Keratinocyte (primary cell): ENCODE results near the gene ABCB9.

Source experiments
- EZH2 ChIP-seq: IDR thresholded peaks from one replicate; pipeline ENCODE4 v1.6.1; 2012; ENCODE audit warnings: inconsistent platforms, mild to moderate bottlenecking, low read length, moderate library complexity
- TF ChIP-seq, protein P1 (sequence below), 3 experiments: IDR thresholded peaks in 1 of 3; conservative IDR thresholded peaks in 1 of 3; optimal IDR thresholded peaks in 1 of 3; 2 replicates in 2 of 3; 3 replicates in 1 of 3; pipeline versions ENCODE3 to v1.5.1; 2011; ENCODE audit warnings: low read length in 3 of 3, mild to moderate bottlenecking in 3 of 3, moderate library complexity in 2 of 3, control low read depth in 1 of 3, inconsistent platforms in 1 of 3; ENCODE audit not compliant: insufficient read depth in 2 of 3; ENCODE audit errors: extremely low read depth in 1 of 3

DNA sequence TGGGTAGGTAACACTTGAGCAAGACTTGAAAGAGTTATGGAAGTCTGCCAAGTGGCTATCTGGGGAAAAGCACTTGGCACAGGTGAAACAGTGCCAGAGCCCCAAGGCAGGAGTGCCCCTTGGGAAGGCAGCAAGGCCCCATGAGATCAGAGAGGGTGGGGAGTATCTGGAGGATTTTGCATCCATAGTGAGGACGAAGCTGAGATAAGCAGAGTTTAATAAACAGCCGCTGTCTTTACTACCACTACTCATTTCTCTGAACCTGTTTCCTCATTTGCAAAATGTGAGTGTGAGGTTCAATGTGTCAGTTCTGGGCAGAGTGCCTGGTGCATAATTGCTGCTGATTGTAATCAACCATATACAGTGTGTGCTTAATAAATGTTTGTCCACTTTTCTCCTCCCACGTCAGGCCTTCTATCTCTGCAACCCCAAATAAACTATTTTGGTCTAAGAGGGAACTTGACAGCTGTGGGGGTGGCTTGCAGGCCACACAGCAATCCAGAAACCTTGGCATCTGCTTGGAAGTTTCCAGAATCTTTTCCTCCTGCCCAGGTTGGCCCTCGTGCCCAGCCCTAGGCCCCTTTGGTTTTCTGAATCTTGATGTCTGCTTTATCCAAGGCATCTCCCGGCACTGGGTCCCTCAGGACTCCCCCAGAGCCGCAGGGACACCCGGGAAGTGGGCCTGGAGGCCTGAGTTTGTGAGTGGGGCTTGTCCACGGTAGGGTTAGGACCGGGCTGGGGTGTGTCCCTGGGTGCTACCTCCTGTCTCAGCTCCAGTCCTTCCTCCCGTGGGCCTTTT is 4.5 kb downstream of the ABCB9 start:
- TF ChIP-seq, protein P1, sequence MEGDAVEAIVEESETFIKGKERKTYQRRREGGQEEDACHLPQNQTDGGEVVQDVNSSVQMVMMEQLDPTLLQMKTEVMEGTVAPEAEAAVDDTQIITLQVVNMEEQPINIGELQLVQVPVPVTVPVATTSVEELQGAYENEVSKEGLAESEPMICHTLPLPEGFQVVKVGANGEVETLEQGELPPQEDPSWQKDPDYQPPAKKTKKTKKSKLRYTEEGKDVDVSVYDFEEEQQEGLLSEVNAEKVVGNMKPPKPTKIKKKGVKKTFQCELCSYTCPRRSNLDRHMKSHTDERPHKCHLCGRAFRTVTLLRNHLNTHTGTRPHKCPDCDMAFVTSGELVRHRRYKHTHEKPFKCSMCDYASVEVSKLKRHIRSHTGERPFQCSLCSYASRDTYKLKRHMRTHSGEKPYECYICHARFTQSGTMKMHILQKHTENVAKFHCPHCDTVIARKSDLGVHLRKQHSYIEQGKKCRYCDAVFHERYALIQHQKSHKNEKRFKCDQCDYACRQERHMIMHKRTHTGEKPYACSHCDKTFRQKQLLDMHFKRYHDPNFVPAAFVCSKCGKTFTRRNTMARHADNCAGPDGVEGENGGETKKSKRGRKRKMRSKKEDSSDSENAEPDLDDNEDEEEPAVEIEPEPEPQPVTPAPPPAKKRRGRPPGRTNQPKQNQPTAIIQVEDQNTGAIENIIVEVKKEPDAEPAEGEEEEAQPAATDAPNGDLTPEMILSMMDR (optimal IDR thresholded peaks at IDR 0.05 in 1 of 3, IDR thresholded peaks at IDR 0.05 in 1 of 3, conservative IDR thresholded peaks at IDR 0.05 in 1 of 3; ENCODE audit: extremely low read depth in 1 of 3, insufficient read depth in 2 of 3, low read length in 3 of 3), result no peak
- TF ChIP-seq EZH2, result no peak
